Measurements from ENCODE around the gene STX4. TPM values are rescaled to one million over a fixed set of nuclear protein-coding genes. Genes with fewer than 3 reads are reported as not detected.
A peak's percentile ranks its signal among the peaks of the same experiment; 100 is the strongest.

The STX4 gene
- total RNA-seq, 2 donors from 2014 or later = 17.1 to 23.8 TPM

DNA sequence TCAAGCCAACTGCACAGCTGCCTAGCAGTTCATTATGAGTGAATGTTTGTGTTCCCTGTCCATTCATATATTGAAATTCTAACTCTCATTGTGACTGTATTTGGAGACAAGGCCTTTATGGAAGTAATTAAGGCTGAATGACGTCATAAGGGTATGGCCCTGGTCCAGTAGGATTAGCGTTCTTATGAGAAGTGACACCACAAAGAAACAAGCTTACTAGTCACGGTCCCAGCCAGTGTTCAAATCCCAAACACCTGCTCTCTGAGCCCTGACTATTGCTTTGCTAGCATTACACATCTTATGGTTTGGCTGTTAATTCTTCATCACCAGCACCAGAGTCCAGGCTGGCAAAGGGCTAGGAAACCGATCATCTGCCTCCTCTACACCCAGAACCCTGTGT, 38.5 kb downstream of the STX4 start:
- TF ChIP-seq, protein P1, sequence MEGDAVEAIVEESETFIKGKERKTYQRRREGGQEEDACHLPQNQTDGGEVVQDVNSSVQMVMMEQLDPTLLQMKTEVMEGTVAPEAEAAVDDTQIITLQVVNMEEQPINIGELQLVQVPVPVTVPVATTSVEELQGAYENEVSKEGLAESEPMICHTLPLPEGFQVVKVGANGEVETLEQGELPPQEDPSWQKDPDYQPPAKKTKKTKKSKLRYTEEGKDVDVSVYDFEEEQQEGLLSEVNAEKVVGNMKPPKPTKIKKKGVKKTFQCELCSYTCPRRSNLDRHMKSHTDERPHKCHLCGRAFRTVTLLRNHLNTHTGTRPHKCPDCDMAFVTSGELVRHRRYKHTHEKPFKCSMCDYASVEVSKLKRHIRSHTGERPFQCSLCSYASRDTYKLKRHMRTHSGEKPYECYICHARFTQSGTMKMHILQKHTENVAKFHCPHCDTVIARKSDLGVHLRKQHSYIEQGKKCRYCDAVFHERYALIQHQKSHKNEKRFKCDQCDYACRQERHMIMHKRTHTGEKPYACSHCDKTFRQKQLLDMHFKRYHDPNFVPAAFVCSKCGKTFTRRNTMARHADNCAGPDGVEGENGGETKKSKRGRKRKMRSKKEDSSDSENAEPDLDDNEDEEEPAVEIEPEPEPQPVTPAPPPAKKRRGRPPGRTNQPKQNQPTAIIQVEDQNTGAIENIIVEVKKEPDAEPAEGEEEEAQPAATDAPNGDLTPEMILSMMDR (IDR thresholded peaks at IDR 0.05) = no peak
- peaks cover 5% of the 10 kb centered on the region for H3K36me3 ChIP-seq
- no peak for DNase-seq (ENCODE audit: low spot score)
- H3K9me3 ChIP-seq = no peaks in the 10 kb centered on the region
- H3K4me1 ChIP-seq = peaks cover 0 to 27% of the 10 kb centered on the region in 2 donors
- H3K27ac ChIP-seq = peak overlapping the region in 1 of 2 donors; percentile 92
- no peak overlapping the region for H3K4me3 ChIP-seq
- H3K27me3 ChIP-seq = no peaks in the 10 kb centered on the region

DNA sequence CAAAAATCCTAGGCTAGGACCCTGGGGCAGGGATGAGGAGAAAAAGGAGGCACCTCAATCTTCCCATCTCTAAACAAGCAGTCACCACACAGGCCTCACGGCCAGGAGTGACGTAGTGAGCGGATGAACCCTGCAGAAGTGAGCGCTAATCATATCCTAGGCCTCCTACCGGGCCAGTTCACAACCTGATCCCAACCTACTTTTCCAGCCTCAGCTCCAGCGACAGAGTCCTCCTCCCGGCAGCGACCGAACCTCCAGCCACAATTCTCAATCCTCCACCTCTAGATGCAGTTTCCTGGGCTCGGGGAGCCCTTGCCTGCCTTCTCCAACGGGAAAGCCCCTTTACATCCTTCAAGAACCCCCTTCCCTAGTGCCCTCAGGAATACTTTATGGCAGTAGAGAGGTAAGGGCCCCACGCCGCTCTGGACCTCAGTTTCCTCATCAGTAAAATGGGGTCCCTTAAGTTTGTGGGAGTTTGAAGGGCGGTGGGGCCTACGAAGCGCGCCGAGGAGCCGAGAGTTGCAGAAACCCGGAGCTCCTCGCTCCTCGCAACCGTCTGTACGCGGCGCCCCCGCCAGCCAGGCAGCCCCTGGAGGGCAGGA, 39.3 kb downstream of the STX4 start:
- DNase-seq (ENCODE audit: low spot score) = no peak
- TF ChIP-seq, protein P1 (IDR thresholded peaks at IDR 0.05) = no peak
- no peaks in the 10 kb centered on the region for H3K9me3 ChIP-seq
- peak overlapping the region; percentile 96 to 98 for H3K4me3 ChIP-seq
- H3K27ac ChIP-seq = peak overlapping the region; percentile 92 to 94
- H3K4me1 ChIP-seq = peaks cover 0 to 27% of the 10 kb centered on the region in 2 donors
- no peaks in the 10 kb centered on the region for H3K27me3 ChIP-seq
- H3K36me3 ChIP-seq = peaks cover 13% of the 10 kb centered on the region

DNA sequence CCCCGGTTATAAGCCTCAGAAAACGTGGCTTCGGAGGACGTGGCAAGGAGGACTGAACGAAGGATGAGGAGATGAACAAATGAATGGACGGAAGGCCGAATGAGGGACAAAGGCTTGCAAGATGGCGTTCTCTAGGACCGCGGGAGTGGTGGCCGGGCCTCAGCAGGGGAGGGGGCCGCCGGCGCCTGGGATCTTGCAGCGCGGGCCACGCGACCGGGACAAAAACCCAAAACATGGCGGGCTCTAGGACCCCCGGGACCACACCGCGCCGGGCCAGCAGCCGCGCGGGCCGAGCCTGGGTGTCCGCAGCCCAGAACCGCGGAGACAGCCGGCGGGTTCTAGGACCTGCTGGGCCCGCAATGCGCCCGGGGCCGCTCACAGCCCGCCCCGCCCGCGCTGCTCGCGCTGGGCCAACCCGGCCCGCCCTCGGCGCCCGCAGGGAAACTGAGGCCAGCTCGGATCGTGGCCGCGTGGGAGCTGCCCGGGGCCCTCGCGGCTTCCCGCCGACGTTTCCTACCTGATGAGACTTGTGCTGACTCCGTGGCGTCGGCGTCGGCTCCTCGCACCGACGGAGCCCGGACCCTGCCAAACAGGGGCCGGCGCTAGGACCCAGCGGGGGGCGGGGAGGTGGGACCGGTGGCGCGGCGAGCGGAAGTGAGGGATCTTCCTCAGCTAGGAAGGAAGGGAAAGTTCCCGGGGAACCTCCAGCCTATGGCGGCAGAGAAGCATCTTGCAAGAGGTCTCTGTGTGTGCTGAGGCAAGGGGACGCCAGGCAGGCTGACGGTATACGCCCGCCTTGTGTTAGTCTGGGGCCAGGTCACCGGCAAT, 40.0 kb downstream of the STX4 start:
- Histone ChIP-seq H3K36me3 (peaks cover 20% of the 10 kb centered on the region), H3K4me1 (peaks cover 0 to 27% of the 10 kb centered on the region in 2 donors), H3K27me3 (no peaks in the 10 kb centered on the region), H3K9me3 (no peaks in the 10 kb centered on the region), H3K27ac (peak overlapping the region; percentile 92 to 94), H3K4me3 (peak overlapping the region; percentile 96 to 98)
- TF ChIP-seq, protein P1 (IDR thresholded peaks at IDR 0.05) = no peak
- peak; percentile 89 for DNase-seq (ENCODE audit: low spot score)

DNA sequence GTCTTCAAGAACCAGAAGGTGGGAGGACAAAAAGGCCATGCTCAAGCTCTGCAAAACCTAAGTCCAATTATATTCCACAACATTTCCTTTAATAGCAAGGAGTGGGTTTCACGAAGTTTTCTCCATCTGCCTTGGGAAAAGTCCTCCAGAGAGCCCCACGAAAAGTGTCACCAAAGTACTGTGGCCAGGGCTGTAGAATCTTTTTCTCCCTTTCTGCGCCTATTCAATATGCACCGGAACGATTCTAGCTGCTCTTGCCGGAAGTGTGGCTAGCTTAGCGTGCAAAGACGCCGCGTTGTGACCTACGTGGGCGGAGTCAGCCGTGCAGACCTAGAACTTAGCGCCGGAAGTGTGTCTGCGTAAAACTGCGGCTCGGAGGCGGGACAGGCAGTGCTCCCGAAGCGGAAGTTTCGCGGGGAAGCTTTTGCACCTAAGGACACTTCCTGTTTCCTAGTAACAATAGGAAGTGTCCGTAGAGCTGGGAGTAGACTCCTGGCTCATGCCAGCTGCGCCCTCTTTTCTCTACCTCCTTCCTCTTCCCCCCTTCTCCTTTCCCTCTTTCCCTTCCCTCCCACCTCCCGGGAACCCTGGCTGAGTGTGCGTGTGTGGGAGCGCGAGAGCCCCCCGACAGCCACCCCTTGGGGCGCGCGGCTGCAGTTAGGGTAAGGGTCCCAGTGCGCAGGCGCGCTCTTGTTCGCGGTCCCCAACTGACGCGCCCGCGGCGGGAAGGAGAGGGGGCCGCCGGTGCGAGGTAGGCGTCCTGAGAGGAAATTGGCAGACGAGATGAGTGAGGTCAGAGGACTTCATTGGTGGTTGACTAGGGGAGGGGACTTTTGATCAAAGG, 40.8 kb downstream of the STX4 start, which contains the start of the genes ZNF646 and ZNF668:
Gene ZNF646, plus strand, starts transcription at position 453 of the 844 bp plus-strand sequence. CDS start 1,903 bp downstream, outside the sequence.
Gene ZNF668, minus strand, starts transcription at position 271 of the 844 bp plus-strand sequence. CDS start 9,781 bp downstream, outside the sequence.
- Histone ChIP-seq H3K4me1 (peaks cover 0 to 27% of the 10 kb centered on the region in 2 donors), H3K27ac (peak within 1 kb of the TSS; percentile 92 to 94), H3K36me3 (peaks cover 29% of the 10 kb centered on the region), H3K9me3 (no peaks in the 10 kb centered on the region), H3K4me3 (peak within 1 kb of the TSS; percentile 96 to 98), H3K27me3 (no peaks in the 10 kb centered on the region)
- TF ChIP-seq, protein P1 (IDR thresholded peaks at IDR 0.05) = no peak
- peak; percentile 98 for DNase-seq (ENCODE audit: low spot score)

DNA sequence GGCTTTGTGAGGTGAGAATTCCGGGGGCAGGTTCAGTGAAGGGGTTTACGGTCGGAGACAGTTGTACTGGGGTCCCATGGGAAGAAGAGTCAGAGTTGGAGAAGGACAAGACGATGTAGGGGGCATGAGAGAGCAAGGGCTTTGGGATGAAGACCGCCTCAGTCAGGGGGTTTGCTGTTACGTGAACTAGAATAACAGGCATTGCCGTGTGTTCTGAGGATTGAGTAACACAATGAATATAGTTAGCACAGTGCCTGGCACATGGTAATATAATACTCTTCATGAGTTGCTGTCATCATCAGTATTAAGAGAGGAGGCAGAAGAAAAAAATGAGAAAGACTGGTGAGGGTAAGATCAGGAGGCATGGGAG, 41.4 kb downstream of the STX4 start:
- TF ChIP-seq, protein P1 (IDR thresholded peaks at IDR 0.05) = no peak
- no peak for DNase-seq (ENCODE audit: low spot score)
- Histone ChIP-seq H3K9me3 (no peaks in the 10 kb centered on the region), H3K36me3 (peaks cover 35% of the 10 kb centered on the region), H3K27me3 (no peaks in the 10 kb centered on the region), H3K27ac (peak overlapping the region; percentile 92 to 94), H3K4me1 (peaks cover 0 to 27% of the 10 kb centered on the region in 2 donors), H3K4me3 (peak overlapping the region; percentile 96 to 98)

Measured in right atrium auricular region (tissue), 2 donors.